Esophagus muscularis mucosa (tissue), 4 donors: ENCODE measurements around the gene PCSK4.

Experiments used
- EP300 ChIP-seq: sonication (generic); formaldehyde crosslinking; IDR thresholded peaks from one replicate; pipeline ENCODE4 v1.6.1; 2017; ENCODE audit warnings: antibody characterized with exemption
- POLR2A ChIP-seq: fragments of 450-650 bp; IDR thresholded peaks from one replicate; pipeline ENCODE4 v1.6.1; 2017; ENCODE audit warnings: antibody characterized with exemption, moderate library complexity, mild to moderate bottlenecking, low read depth
- TF ChIP-seq, protein P1 (sequence below), 3 experiments: fragments of 200-600 bp in 2 of 3; fragments of 450-650 bp in 1 of 3; sonication (generic) in 2 of 3; IDR thresholded peaks; one replicate each; pipeline ENCODE4 v1.5.1; 2017 to 2019; ENCODE audit warnings: antibody characterized with exemption in 3 of 3, mild to moderate bottlenecking in 2 of 3, moderate library complexity in 1 of 3

DNA sequence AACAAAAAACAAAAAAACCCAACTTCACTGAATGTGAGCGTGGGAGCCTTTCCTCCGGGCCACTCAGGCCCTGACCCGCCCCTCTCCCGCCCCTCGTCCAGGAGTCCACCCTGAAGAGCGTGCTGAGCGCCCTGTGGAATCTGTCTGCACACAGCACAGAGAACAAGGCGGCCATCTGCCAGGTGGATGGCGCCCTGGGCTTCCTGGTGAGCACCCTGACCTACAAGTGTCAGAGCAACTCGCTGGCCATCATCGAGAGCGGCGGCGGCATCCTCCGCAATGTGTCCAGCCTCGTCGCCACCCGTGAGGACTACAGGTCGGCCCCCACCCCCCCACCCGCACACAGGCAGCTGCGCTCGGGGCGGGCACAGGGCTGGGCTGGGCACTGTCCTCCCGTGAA lies 28.3 kb downstream of the PCSK4 start:
- TF ChIP-seq, protein P1, sequence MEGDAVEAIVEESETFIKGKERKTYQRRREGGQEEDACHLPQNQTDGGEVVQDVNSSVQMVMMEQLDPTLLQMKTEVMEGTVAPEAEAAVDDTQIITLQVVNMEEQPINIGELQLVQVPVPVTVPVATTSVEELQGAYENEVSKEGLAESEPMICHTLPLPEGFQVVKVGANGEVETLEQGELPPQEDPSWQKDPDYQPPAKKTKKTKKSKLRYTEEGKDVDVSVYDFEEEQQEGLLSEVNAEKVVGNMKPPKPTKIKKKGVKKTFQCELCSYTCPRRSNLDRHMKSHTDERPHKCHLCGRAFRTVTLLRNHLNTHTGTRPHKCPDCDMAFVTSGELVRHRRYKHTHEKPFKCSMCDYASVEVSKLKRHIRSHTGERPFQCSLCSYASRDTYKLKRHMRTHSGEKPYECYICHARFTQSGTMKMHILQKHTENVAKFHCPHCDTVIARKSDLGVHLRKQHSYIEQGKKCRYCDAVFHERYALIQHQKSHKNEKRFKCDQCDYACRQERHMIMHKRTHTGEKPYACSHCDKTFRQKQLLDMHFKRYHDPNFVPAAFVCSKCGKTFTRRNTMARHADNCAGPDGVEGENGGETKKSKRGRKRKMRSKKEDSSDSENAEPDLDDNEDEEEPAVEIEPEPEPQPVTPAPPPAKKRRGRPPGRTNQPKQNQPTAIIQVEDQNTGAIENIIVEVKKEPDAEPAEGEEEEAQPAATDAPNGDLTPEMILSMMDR (IDR thresholded peaks at IDR 0.05) = no peak
- no peak for TF ChIP-seq EP300
- no peak for TF ChIP-seq POLR2A
